A204.1 (cell line): ENCODE results near the gene BEST3.
"Not testable (repeated sequence)": the region's sequence is repeated elsewhere in the genome, so short reads cannot be mapped to it uniquely, and the experiment has no call there.

Source experiments
- FAIRE-seq: peaks from 2 replicates; lab custom pipeline; 2012; peaks lifted over from hg19 to GRCh38; lab: Jason Lieb, UNC

The BEST3 gene

GRCh38 chr12:69647178-69647577 is 51.9 kb downstream of the BEST3 start:
- FAIRE-seq, result no peak

GRCh38 chr12:69645031-69645430 is 54.1 kb downstream of the BEST3 start:
- no peak for FAIRE-seq

GRCh38 chr12:69644511-69644910 is 54.6 kb downstream of the BEST3 start:
- FAIRE-seq, result no peak

- FAIRE-seq, result no peak
Observed at GRCh38 chr12:69642531-69642930, 56.6 kb downstream of the BEST3 start.

- FAIRE-seq, result no peak
Observed at GRCh38 chr12:69641546-69641945, 57.6 kb downstream of the BEST3 start.

GRCh38 chr12:69639400-69640016 is 59.6 kb downstream of the BEST3 start:
- no peak for FAIRE-seq

- no peak for FAIRE-seq
Observed at GRCh38 chr12:69633061-69633460, 66.0 kb downstream of the BEST3 start.

- FAIRE-seq, result no peak
Observed at GRCh38 chr12:69630191-69630590, 68.9 kb downstream of the BEST3 start.

- no peak for FAIRE-seq
Observed at GRCh38 chr12:69627501-69627900, 71.6 kb downstream of the BEST3 start.

GRCh38 chr12:69623970-69624369 is 75.1 kb downstream of the BEST3 start:
- FAIRE-seq, result no peak

- FAIRE-seq, result no peak
Observed at GRCh38 chr12:69621551-69621950, 77.6 kb downstream of the BEST3 start.

- FAIRE-seq, result no peak
Observed at GRCh38 chr12:69620921-69621320, 78.2 kb downstream of the BEST3 start.

GRCh38 chr12:69620077-69620476 is 79.0 kb downstream of the BEST3 start:
- FAIRE-seq, result no peak

- no peak for FAIRE-seq
Observed at GRCh38 chr12:69619050-69619449, 80.1 kb downstream of the BEST3 start.

- no peak for FAIRE-seq
Observed at GRCh38 chr12:69616025-69616424, 83.1 kb downstream of the BEST3 start.

GRCh38 chr12:69613351-69613750 is 85.8 kb downstream of the BEST3 start:
- no peak for FAIRE-seq

- FAIRE-seq, result no peak
Observed at GRCh38 chr12:69610729-69611128, 88.4 kb downstream of the BEST3 start, which contains the start of gene LRRC10. Gene LRRC10 (minus strand): TSS chr12:69610907. CDS start chr12:69610838, 69 bp downstream.

GRCh38 chr12:69610126-69610525 is 89.0 kb downstream of the BEST3 start:
- no peak for FAIRE-seq

GRCh38 chr12:69608114-69608513 is 91.0 kb downstream of the BEST3 start:
- FAIRE-seq, result no peak

GRCh38 chr12:69604275-69604674 is 94.8 kb downstream of the BEST3 start:
- not testable (repeated sequence) for FAIRE-seq
